GM21619 (cell line): ENCODE results near the gene KIT.

Source experiments
- ATAC-seq: cut with Tn5 transposase; IDR thresholded peaks from one replicate; pipeline ENCODE4 v1.9.1; 2021; ENCODE audit not compliant: unreplicated experiment

Gene KIT

GRCh38 chr4:54659749-54660535, 2.2 kb downstream of the KIT start:
- ATAC-seq, result no peak

DNA sequence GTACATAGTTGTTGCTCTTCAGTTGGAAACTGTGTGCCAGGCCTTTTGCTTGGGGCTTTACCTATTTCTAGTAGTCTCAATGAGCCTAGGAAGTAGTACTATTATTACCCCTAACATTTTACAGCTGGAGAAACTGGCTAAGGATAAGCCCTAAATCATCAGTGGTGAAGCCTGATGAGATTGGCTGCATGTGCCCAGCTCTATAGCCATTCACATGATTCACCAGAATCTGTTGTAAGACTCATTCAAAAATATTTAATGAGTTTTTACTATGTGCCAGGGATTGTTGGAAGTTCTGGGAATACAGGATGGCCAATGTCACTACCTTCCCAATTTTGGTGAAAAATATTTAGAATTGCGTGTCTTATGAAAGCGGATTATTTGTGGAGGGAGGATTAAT, 2.8 kb downstream of the KIT start:
- no peak for ATAC-seq

DNA sequence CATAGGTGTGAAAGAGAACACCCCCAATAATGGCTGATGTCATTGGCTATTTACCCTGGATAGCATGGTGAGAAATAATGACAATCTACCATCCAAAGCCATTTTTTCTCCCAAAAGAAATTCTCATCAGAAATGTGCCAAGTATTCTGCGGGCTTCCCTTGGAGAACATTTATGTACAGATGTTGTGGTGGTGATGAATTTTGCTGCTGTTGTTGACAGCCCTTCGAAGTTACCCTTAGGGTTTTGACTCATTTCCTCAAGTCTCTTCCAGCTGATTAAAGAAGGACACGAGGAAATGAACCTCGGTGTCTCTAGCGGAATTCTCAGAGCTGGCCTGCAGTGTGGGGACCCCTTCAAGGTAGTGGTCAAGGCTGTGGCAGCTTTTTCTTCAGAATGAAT, 3.4 kb downstream of the KIT start:
- ATAC-seq, result no peak

DNA sequence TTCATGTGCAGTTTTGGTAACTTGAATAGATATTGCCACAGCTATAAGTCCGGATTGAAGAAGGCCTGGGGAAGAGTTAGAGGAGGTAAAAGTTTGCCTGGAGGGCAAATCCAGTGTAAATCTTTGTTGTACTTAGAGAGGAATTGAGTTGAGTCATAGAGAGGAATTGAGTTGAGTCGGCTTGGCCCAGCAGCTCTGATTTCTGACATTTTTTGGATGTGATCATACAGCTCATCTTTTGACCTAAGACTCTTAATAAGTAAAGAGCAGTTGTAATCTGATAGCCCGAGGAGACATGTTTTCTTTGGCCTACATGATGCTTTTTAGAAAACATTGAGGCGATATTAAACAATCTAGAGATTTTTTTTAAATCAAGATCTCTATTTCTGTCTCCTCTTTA, 3.9 kb downstream of the KIT start:
- no peak for ATAC-seq

GRCh38 chr4:54662123-54662522, 4.4 kb downstream of the KIT start:
- ATAC-seq, result no peak

DNA sequence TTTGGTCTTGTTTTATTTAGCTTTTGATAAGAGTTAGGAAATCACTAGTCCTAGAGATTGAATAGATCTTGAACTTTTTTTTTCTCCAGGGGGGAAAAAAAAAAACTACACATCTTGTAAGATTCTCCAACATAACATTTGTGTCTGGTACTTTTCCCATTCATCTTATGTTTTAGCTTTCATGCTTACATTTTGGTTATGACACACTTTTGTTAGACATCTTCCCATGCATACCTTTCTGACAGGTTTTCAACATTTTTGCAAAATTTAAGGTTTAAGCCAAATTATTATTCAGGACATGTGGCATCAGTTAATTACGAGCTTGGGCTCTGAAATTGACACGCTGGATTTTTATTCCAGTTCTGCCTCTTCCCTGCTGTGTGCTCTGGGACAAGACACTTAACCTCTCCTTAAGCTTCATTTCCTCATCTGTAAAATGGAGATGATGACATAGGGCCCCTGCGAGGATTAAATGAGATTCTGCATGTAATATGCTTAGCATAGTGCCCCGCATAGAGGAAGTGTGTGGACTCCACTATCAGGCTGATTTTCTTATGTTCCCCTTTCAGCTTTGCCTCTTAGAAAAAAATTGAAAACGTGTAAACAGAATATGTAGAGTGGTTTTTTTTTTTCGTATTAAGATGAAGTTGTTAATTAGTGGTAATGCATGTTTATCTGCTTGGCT, 5.3 kb downstream of the KIT start:
- no peak for ATAC-seq

GRCh38 chr4:54664400-54664799, 6.6 kb downstream of the KIT start:
- no peak for ATAC-seq

DNA sequence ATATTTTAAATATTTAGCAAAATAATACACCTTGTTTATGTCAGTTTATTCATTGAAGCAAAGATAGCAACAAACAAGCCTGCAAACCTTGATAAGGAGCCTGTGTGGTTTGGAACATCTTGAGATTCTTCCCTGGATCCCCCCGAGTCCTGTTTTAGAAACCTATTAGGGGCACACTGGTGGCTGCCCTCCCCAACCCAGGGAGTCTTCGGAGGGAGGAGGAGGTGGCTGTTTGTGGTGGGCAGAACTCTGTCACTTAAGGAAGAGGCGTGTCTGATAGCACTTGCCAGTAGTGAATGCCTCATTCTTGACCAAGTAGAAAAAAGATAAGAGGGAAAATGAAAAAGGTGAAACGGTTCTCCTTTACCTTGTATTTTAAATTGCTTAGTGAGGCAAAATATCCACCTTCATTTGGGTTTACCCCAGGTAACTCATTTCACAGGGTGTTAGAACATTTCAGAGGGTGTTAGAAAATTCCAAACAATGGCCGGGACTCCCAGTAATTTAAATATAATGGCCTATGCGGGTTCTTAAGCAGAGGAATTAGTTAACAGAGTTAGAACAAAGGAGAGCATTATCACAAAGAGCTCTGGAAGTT, 10.4 kb downstream of the KIT start:
- ATAC-seq, result no peak

DNA sequence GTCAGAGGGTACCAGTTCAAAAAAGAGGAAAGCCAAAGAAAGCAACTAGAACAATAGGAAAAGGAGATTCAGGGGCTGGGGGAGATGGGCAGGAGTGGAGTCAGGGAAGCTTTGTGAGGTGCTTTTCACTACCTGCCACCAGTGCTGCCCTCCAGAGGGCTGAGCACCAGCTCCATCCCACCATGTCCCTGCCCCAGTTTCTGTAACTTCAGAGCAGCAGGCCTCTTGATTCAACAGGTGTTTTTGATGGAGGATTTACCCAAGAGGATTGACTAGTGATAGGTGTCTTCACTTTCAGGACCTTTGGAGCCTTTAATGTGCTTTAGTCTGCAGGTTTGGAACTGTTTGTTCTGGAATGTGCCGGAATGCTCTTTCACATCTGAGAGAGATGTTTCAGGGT, 12.1 kb downstream of the KIT start:
- no peak for ATAC-seq

DNA sequence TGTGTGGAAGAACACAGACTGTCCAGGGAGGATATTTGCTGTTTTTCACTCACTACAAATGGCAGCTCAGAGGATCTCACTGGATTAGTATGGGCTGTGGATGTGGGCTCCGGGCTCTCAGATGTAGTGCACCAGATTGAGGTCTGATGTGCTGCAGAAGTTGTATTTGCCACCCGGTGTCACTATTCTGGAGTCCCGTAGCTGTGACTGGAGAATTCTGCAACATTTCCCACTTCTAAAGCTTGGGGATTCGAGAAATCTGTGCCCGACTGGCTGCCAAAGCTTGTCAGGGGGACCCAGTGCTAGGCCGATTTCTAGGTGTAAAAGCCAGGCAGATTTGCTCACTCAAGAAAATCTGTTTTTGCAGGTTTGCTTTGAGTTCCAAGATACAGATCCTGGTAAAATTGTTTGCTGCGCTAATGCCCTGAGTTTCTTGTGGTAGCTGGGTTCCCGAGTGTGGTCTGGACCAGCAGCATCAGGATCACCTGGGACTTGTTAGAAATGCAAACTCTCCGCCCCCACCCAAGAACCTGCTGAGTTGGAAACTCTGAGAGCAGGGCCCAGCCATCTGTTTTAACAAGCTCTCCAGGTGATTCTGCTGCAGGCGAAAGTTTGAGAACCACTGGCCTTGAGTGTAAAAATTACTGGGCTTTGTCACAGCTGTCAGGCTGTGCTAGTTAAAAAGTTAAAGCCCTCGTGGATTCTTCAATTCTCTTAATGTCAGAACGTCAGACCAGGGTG, 18.1 kb downstream of the KIT start:
- no peak for ATAC-seq

GRCh38 chr4:54676658-54677057, 18.9 kb downstream of the KIT start:
- ATAC-seq, result no peak

GRCh38 chr4:54677416-54677815, 19.7 kb downstream of the KIT start:
- ATAC-seq, result no peak

- ATAC-seq, result no peak
Observed at GRCh38 chr4:54677853-54678650, 20.3 kb downstream of the KIT start.

DNA sequence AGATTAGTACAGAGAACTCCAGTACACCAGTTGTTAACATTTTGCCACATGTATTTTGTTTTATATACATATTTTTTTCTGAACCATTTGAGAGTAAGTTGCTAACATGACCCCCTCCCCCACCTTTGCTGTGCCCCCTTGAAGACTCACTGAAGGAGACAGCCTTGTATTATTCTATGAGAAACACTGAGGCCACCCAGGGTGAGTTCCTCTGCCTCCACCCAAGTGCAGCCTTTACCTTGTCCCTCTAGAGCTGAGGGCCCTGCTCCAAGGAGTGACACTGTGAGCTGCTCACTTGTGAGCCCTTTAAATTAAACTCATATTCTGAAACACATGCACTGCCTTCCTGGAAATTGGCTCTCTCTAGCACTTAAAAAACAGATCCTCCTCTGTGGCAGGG, 21.1 kb downstream of the KIT start:
- no peak for ATAC-seq

GRCh38 chr4:54679813-54680212, 22.1 kb downstream of the KIT start:
- ATAC-seq, result no peak

- no peak for ATAC-seq
Observed at GRCh38 chr4:54683616-54684346, 26.0 kb downstream of the KIT start.

DNA sequence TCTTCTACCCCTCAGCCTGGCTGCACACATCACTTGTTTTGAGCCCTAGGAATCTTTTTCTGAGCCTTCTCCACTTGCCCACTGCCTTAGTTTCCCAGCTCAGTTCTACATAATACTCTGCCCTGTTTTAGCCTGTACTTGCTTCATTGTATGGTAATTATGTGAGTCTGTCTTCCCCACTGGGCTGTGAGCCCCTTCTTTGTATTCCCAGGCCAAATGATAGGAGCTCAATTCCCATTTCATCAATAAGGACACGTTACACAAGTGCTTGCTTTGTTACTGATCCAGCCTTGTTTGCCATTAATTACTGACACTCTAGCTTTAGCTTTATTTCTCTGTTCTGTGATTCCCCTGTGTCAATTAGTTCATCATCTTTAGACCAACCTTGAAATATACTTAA, 28.1 kb downstream of the KIT start:
- ATAC-seq, result no peak

- peak; percentile 50 for ATAC-seq
Observed at GRCh38 chr4:54687887-54688841, 30.4 kb downstream of the KIT start.

DNA sequence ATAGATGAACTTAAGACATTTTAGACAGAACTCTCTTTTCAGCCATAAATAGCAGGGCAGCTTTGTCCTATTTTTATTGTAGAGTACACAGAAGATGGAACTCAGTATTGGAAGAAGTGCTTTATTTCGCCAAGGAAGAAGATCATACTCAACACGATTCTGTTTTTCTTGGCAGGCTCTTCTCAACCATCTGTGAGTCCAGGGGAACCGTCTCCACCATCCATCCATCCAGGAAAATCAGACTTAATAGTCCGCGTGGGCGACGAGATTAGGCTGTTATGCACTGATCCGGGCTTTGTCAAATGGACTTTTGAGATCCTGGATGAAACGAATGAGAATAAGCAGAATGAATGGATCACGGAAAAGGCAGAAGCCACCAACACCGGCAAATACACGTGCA, 37.6 kb downstream of the KIT start:
- no peak for ATAC-seq
